HEK293 (cell line): ENCODE data around the gene CSKMT.

ENCODE experiments used
- CTCF ChIA-PET: fragments of 350-600 bp; formaldehyde crosslinking; extraction: SDS; loops from one replicate; lab custom pipeline; 2021; ENCODE audit warnings: antibody characterized with exemption; lab: Yijun Ruan, JAX
- POLR2A ChIA-PET: fragments of 300-600 bp; formaldehyde crosslinking; extraction: SDS; loops from one replicate; lab custom pipeline; 2020; ENCODE audit warnings: antibody characterized with exemption, inconsistent platforms; lab: Yijun Ruan, JAX
- H3K27ac ChIP-seq: fragments of 200-500 bp; sonication (Bioruptor generic); 2 replicates; pipeline ENCODE4 v1.5.1; 2014; ENCODE audit warnings: low read depth, low read length, control low read depth, inconsistent platforms; ENCODE audit errors: extremely low read depth
- H3K36me3 ChIP-seq, 2 experiments: fragments of 200-500 bp in 1 of 2; sonication (Bioruptor generic) in 1 of 2; 1 replicate in 1 of 2; 2 replicates in 1 of 2; pipeline ENCODE4 v1.5.1; 2014 to 2017; ENCODE audit warnings: inconsistent platforms in 2 of 2, low read length in 2 of 2; ENCODE audit not compliant: control insufficient read depth in 2 of 2, insufficient read depth in 1 of 2
- H3K4me1 ChIP-seq: fragments of 200-500 bp; sonication (Bioruptor generic); 2 replicates; pipeline ENCODE4 v1.5.1; 2014; ENCODE audit warnings: mild to moderate bottlenecking, low read length, inconsistent platforms; ENCODE audit not compliant: control insufficient read depth, insufficient read depth
- H3K4me3 ChIP-seq: 2 replicates; pipeline ENCODE4 v1.5.1; 2011; ENCODE audit warnings: low read depth, mild to moderate bottlenecking, control low read depth, low read length, moderate library complexity
- H3K9me3 ChIP-seq: fragments of 200-500 bp; sonication (Bioruptor generic); 2 replicates; pipeline ENCODE4 v1.5.1; 2014; ENCODE audit warnings: low read depth, low read length, inconsistent platforms; ENCODE audit not compliant: control insufficient read depth, insufficient read depth
- ZBTB17 ChIP-seq: fragments of 450-650 bp; formaldehyde crosslinking; IDR thresholded peaks from 2 replicates; pipeline ENCODE4 v1.5.1; 2016; ENCODE audit warnings: missing biosample characterization, missing genetic modification characterization
- ZBTB48 ChIP-seq: fragments of 450-650 bp; formaldehyde crosslinking; IDR thresholded peaks from 2 replicates; pipeline ENCODE4 v1.5.1; 2016; ENCODE audit warnings: missing biosample characterization, missing genetic modification characterization
- ZFP69B ChIP-seq: fragments of 450-650 bp; formaldehyde crosslinking; IDR thresholded peaks from 2 replicates; pipeline ENCODE4 v1.5.1; 2016; ENCODE audit warnings: missing biosample characterization, missing genetic modification characterization
- ZNF133 ChIP-seq: fragments of 450-650 bp; formaldehyde crosslinking; IDR thresholded peaks from 2 replicates; pipeline ENCODE4 v1.5.1; 2016; ENCODE audit warnings: missing biosample characterization, missing genetic modification characterization
- ZNF239 ChIP-seq: fragments of 450-650 bp; formaldehyde crosslinking; IDR thresholded peaks from 2 replicates; pipeline ENCODE4 v1.5.1; 2016; ENCODE audit warnings: missing biosample characterization, missing genetic modification characterization
- ZNF335 ChIP-seq: fragments of 450-650 bp; formaldehyde crosslinking; conservative IDR thresholded peaks from 2 replicates; pipeline ENCODE4 v1.5.1; 2016; ENCODE audit warnings: missing biosample characterization, missing genetic modification characterization
- ZNF366 ChIP-seq: fragments of 450-650 bp; formaldehyde crosslinking; conservative IDR thresholded peaks from 2 replicates; pipeline ENCODE4 v1.5.1; 2016; ENCODE audit warnings: missing biosample characterization, missing genetic modification characterization
- ZNF404 ChIP-seq: fragments of 450-650 bp; formaldehyde crosslinking; IDR thresholded peaks from 2 replicates; pipeline ENCODE4 v1.5.1; 2017; ENCODE audit warnings: missing biosample characterization, missing genetic modification characterization
- ZNF530 ChIP-seq: fragments of 450-650 bp; formaldehyde crosslinking; IDR thresholded peaks from 2 replicates; pipeline ENCODE4 v1.5.1; 2016; ENCODE audit warnings: low read depth, missing biosample characterization, missing genetic modification characterization
- ZNF654 ChIP-seq: fragments of 450-650 bp; formaldehyde crosslinking; IDR thresholded peaks from 2 replicates; pipeline ENCODE4 v1.5.1; 2016; ENCODE audit warnings: low read depth, missing biosample characterization, missing genetic modification characterization
- TF ChIP-seq, protein P1 (sequence below): fragments of 450-650 bp; formaldehyde crosslinking; IDR thresholded peaks from 2 replicates; pipeline ENCODE4 v1.5.1; 2017; ENCODE audit warnings: missing biosample characterization, missing genetic modification characterization
- TF ChIP-seq, protein P2 (sequence below): fragments of 450-650 bp; formaldehyde crosslinking; IDR thresholded peaks from 2 replicates; pipeline ENCODE4 v1.5.1; 2016; ENCODE audit warnings: missing biosample characterization, missing genetic modification characterization
- TF ChIP-seq, protein P3 (sequence below): fragments of 450-650 bp; formaldehyde crosslinking; IDR thresholded peaks from 2 replicates; pipeline ENCODE4 v1.5.1; 2016; ENCODE audit warnings: missing biosample characterization, missing genetic modification characterization
- TF ChIP-seq, protein P4 (sequence below): fragments of 450-650 bp; formaldehyde crosslinking; IDR thresholded peaks from 2 replicates; pipeline ENCODE4 v1.5.1; 2016; ENCODE audit warnings: missing biosample characterization, missing genetic modification characterization
- TF ChIP-seq, protein P5 (sequence below): sonication (generic); formaldehyde crosslinking; IDR thresholded peaks from 2 replicates; pipeline ENCODE4 v1.8.1; 2022; ENCODE audit warnings: mild to moderate bottlenecking, moderate library complexity, missing genetic modification reagents

The CSKMT gene

DNA sequence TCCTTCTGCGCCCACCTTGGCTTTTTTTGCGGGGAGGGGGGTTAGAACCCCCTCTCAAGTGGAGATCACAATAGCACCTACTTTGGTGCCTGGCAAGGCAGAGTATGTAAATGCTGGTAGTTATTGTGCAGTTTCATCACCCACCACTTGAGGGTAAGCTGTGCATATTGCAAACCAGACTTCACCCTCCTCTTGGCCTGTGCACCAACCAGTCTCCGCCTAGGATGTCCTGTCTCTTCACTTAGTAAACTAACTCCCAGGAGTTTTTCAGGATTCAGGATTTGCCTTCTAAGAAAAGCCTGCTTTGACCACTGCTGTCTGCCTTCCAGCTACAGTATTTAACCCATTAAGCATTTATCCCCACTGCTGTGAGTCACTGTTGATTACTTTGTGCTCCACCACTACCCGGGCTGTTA lies 15.7 kb downstream of the CSKMT start:
- TF ChIP-seq ZBTB17 (tag by site-specific recombination): peak; percentile 30; the same call in 1 of the 2 replicates
- no peak for TF ChIP-seq ZNF239 (tag by site-specific recombination)
- peak; percentile 5; the same call in 1 of the 2 replicates for TF ChIP-seq ZNF335 (tag by site-specific recombination)
- TF ChIP-seq, protein P1, sequence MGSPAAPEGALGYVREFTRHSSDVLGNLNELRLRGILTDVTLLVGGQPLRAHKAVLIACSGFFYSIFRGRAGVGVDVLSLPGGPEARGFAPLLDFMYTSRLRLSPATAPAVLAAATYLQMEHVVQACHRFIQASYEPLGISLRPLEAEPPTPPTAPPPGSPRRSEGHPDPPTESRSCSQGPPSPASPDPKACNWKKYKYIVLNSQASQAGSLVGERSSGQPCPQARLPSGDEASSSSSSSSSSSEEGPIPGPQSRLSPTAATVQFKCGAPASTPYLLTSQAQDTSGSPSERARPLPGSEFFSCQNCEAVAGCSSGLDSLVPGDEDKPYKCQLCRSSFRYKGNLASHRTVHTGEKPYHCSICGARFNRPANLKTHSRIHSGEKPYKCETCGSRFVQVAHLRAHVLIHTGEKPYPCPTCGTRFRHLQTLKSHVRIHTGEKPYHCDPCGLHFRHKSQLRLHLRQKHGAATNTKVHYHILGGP (tag by site-specific recombination): 0 out of 2 replicates have a peak, but pooled peaks have one; percentile 33
- TF ChIP-seq ZNF366 (tag by site-specific recombination): no peak
- TF ChIP-seq, protein P2, sequence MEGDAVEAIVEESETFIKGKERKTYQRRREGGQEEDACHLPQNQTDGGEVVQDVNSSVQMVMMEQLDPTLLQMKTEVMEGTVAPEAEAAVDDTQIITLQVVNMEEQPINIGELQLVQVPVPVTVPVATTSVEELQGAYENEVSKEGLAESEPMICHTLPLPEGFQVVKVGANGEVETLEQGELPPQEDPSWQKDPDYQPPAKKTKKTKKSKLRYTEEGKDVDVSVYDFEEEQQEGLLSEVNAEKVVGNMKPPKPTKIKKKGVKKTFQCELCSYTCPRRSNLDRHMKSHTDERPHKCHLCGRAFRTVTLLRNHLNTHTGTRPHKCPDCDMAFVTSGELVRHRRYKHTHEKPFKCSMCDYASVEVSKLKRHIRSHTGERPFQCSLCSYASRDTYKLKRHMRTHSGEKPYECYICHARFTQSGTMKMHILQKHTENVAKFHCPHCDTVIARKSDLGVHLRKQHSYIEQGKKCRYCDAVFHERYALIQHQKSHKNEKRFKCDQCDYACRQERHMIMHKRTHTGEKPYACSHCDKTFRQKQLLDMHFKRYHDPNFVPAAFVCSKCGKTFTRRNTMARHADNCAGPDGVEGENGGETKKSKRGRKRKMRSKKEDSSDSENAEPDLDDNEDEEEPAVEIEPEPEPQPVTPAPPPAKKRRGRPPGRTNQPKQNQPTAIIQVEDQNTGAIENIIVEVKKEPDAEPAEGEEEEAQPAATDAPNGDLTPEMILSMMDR (tag by site-specific recombination): peak; percentile 28; the same call in 1 of the 2 replicates
- TF ChIP-seq ZNF654 (tag by site-specific recombination): peak; percentile 65
- POLR2A ChIA-PET: interaction anchor here (0.6 to 3.5 kb wide), 15 partner anchors 8 to 256 kb away, joined by 3 to 24 read pairs (median 5); partner anchors contain the start of genes BSCL2, C11orf98, CSKMT and GANAB
- 0 out of 2 replicates have a peak overlapping the region, but pooled peaks have one; percentile 13 for H3K27ac ChIP-seq
- no peak overlapping the region for H3K4me3 ChIP-seq
- CTCF ChIA-PET: interaction anchor here (0.5 to 4.5 kb wide), 32 partner anchors 9 to 299 kb away, joined by 3 to 46 read pairs (median 3); partner anchors contain the start of genes LBHD1, LRRN4CL, TAF6L and UQCC3
- no peaks in the 10 kb centered on the region for H3K9me3 ChIP-seq
- peaks cover 8% of the 10 kb centered on the region for H3K4me1 ChIP-seq
- H3K36me3 ChIP-seq: peaks cover 0 to 20% of the 10 kb centered on the region in 2 experiments; a peak in 1 of 3 replicates

DNA sequence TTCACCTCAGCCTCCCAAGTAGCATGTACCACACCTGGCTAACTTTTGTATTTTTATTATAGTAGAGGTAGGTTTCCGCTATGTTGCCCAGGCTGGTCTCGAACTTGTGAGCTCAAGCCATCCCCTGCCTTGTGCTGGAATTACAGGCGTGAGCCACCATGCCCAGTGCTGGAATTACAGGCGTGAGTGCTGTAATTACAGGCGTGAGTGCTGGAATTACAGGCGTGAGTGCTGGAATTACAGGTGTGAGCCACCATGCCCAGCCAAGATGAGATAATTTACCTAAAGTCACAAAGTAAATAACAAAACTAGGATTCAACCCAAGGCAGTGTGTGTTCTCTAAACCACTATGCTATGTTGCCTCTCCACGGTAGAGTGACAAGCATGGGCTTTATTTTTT lies 17.4 kb downstream of the CSKMT start:
- Histone ChIP-seq H3K9me3 (no peaks in the 10 kb centered on the region), H3K36me3 (peaks cover 0 to 5% of the 10 kb centered on the region in 2 experiments; a peak in 1 of 3 replicates), H3K27ac (no peak overlapping the region), H3K4me1 (peaks cover 6% of the 10 kb centered on the region)
- POLR2A ChIA-PET: interaction anchor here (0.6 to 0.7 kb wide), 2 partner anchors 9 to 12 kb away, joined by 3 to 4 read pairs; no protein-coding TSS in a partner anchor
- TF ChIP-seq ZBTB17 (tag by site-specific recombination): no peak
- TF ChIP-seq, protein P3, sequence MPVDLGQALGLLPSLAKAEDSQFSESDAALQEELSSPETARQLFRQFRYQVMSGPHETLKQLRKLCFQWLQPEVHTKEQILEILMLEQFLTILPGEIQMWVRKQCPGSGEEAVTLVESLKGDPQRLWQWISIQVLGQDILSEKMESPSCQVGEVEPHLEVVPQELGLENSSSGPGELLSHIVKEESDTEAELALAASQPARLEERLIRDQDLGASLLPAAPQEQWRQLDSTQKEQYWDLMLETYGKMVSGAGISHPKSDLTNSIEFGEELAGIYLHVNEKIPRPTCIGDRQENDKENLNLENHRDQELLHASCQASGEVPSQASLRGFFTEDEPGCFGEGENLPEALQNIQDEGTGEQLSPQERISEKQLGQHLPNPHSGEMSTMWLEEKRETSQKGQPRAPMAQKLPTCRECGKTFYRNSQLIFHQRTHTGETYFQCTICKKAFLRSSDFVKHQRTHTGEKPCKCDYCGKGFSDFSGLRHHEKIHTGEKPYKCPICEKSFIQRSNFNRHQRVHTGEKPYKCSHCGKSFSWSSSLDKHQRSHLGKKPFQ (tag by site-specific recombination): peak; percentile 62; the same call in 1 of the 2 replicates
- TF ChIP-seq, all 188 proteins: peak for 1
- CTCF ChIA-PET: interaction anchor here (4.5 kb wide), 1 partner anchor 12 kb away, joined by 46 read pairs; no protein-coding TSS in a partner anchor
- H3K4me3 ChIP-seq: no peak overlapping the region

DNA sequence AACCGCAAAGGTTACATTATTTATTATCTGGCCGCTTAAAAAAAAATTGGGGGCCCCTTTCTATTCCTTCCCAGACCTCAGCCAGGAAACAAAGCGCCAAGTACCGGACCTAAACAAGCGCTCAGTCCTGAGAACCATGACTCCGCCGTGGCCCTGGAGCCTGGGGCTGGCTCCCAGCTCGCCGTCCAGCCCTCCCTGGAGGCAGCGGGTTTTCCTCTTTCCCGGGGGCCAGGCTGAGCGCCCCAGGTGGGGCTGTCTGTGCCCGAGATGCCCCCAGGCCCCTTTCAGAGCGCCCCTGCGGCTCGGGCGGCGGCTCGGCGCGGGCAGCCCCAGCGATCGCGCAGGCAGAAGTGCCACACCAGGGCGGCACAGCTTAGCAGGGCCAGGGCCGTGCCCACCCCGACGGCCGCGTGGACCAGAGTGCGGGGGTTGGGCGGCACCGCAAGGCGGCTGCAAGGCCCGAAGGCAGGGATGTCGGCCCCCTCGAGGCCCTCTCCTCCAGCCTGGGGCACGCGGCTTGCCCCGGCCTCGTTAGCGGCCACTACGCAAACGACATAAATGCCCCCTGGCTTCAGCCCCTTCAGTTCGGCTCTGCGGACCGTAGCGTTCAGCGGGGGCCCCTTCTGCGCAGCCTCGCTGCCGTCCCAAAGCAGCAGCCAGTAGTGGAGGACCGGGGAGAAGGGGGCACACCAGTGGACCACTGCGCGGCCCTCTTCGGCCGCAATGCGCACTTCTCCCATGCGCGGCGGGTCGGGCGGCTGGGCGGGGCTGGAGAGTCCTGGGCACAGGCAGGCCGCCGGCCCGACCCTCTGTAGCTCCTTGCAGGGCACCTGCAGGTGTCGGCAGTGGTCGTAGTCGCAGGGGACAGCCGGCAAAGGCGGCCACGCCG lies 22.6 kb downstream of the CSKMT start:
- Histone ChIP-seq H3K36me3 (peaks cover 0 to 30% of the 10 kb centered on the region in 2 experiments; a peak in 2 of 3 replicates), H3K4me3 (no peak overlapping the region), H3K4me1 (no peaks in the 10 kb centered on the region), H3K9me3 (no peaks in the 10 kb centered on the region), H3K27ac (no peak overlapping the region)
- no peak for TF ChIP-seq ZBTB48 (tag by site-specific recombination)
- no peak for TF ChIP-seq ZNF404 (tag by site-specific recombination)
- TF ChIP-seq ZNF530 (tag by site-specific recombination): no peak
- no peak for TF ChIP-seq ZNF133 (tag by site-specific recombination)
- TF ChIP-seq ZFP69B: no peak
- TF ChIP-seq, protein P4, sequence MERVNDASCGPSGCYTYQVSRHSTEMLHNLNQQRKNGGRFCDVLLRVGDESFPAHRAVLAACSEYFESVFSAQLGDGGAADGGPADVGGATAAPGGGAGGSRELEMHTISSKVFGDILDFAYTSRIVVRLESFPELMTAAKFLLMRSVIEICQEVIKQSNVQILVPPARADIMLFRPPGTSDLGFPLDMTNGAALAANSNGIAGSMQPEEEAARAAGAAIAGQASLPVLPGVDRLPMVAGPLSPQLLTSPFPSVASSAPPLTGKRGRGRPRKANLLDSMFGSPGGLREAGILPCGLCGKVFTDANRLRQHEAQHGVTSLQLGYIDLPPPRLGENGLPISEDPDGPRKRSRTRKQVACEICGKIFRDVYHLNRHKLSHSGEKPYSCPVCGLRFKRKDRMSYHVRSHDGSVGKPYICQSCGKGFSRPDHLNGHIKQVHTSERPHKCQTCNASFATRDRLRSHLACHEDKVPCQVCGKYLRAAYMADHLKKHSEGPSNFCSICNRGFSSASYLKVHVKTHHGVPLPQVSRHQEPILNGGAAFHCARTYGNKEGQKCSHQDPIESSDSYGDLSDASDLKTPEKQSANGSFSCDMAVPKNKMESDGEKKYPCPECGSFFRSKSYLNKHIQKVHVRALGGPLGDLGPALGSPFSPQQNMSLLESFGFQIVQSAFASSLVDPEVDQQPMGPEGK: no peak
- TF ChIP-seq, protein P5, sequence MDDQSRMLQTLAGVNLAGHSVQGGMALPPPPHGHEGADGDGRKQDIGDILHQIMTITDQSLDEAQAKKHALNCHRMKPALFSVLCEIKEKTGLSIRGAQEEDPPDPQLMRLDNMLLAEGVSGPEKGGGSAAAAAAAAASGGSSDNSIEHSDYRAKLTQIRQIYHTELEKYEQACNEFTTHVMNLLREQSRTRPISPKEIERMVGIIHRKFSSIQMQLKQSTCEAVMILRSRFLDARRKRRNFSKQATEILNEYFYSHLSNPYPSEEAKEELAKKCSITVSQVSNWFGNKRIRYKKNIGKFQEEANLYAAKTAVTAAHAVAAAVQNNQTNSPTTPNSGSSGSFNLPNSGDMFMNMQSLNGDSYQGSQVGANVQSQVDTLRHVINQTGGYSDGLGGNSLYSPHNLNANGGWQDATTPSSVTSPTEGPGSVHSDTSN (CRISPR knock-in tag): no peak
- POLR2A ChIA-PET: no interaction called here
- CTCF ChIA-PET: interaction anchor here (0.7 kb wide), 1 partner anchor 47 kb away, joined by 3 read pairs; no protein-coding TSS in a partner anchor
